Vagina (tissue), 2 donors: ENCODE results near the gene RAB11FIP4. TPM values are rescaled to one million over a fixed set of nuclear protein-coding genes. Genes with fewer than 3 reads are reported as not detected.

ENCODE experiments used
- DNase-seq, 2 donors: peaks; one replicate each; pipeline ENCODE4 v3.0.0-alpha.2; 2017; ENCODE audit errors: extremely low spot score in 2 of 2
- H3K27ac ChIP-seq: fragments of 200-600 bp; sonication (generic); one replicate; pipeline ENCODE4 v1.5.1; 2019
- H3K27me3 ChIP-seq: fragments of 200-600 bp; sonication (generic); one replicate; pipeline ENCODE4 v1.5.1; 2019
- H3K36me3 ChIP-seq, 2 donors: fragments of 200-600 bp; sonication (generic); one replicate each; pipeline ENCODE4 v1.5.1; 2017 to 2019
- H3K4me1 ChIP-seq: fragments of 200-600 bp; sonication (generic); one replicate; pipeline ENCODE4 v1.5.1; 2019
- H3K4me3 ChIP-seq, 2 donors: fragments of 200-600 bp; sonication (generic); 1 replicate in 1 of 2; 2 replicates in 1 of 2; pipeline ENCODE4 v1.5.1; 2016 to 2019
- H3K9me3 ChIP-seq: fragments of 200-600 bp; sonication (generic); one replicate; pipeline ENCODE4 v1.5.1; 2019
- CTCF ChIP-seq, 3 experiments: fragments of 450-650 bp in 2 of 3; fragments of 200-600 bp in 1 of 3; sonication (generic) in 1 of 3; IDR thresholded peaks; one replicate each; pipeline ENCODE4 v1.5.1; 2017 to 2019; ENCODE audit warnings: antibody characterized with exemption in 3 of 3, mild to moderate bottlenecking in 2 of 3, moderate library complexity in 2 of 3
- POLR2A ChIP-seq, 2 donors: fragments of 450-650 bp; IDR thresholded peaks; one replicate each; pipeline ENCODE4 v1.6.1; 2017; ENCODE audit warnings: antibody characterized with exemption in 2 of 2, mild to moderate bottlenecking in 2 of 2, moderate library complexity in 2 of 2
- POLR2AphosphoS5 ChIP-seq, 2 donors: sonication (generic); formaldehyde crosslinking; IDR thresholded peaks; one replicate each; pipeline ENCODE4 v1.9.0; 2017; ENCODE audit warnings: antibody characterized with exemption in 2 of 2, mild to moderate bottlenecking in 2 of 2, low read depth in 1 of 2; ENCODE audit not compliant: insufficient read depth in 1 of 2
- intact Hi-C: fragments of 100-400 bp; cut with DNase I; formaldehyde crosslinking; loops from one replicate; pipeline ENCODE4 v1.15.1; 2023
- total RNA-seq: library from RNA; depleted of rRNA; stranded (reverse); fragments of >200 nt; gene quantifications from one replicate; pipeline ENCODE4 v1.2.3, GENCODE V29; 2016

Gene RAB11FIP4
- total RNA-seq, 1 donor from 2014 or later = 11.0 TPM

GRCh38 chr17:31425282-31426040 is 34.0 kb downstream of the RAB11FIP4 start:
- intact Hi-C loops = no loop called here
- Histone ChIP-seq H3K4me1 (no peaks in the 10 kb centered on the region), H3K4me3 (no peak overlapping the region), H3K36me3 (no peaks in the 10 kb centered on the region), H3K27ac (no peak overlapping the region), H3K9me3 (no peaks in the 10 kb centered on the region), H3K27me3 (no peaks in the 10 kb centered on the region)
- DNase-seq = no peak
- TF ChIP-seq POLR2A (IDR thresholded peaks at IDR 0.05) (no peak), POLR2AphosphoS5 (IDR thresholded peaks at IDR 0.05; ENCODE audit: insufficient read depth in 1 of 2, low read depth in 1 of 2) (no peak), CTCF (IDR thresholded peaks at IDR 0.05) (no peak)

DNA sequence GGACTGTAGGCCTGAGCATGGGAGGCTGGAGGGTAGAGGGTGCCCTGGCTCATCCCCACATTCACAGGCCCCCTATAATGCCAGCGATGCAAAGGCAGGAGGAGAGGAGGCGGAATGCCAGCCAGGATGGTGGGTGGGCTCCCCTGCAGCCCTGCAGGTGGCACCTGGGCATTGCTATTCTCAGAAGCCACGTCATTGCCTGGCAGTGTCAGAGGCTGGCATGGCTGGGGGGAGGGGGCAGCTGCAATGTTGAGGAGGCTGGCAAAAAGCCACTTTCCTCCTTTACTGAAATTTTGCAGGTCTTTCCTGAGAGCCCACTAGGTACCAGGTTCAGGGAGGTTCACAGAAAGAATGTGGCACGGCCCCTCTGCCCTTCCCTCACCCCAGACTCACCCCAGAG is 36.2 kb downstream of the RAB11FIP4 start:
- Histone ChIP-seq H3K4me3 (no peak overlapping the region), H3K27me3 (no peaks in the 10 kb centered on the region), H3K9me3 (no peaks in the 10 kb centered on the region), H3K27ac (no peak overlapping the region), H3K36me3 (no peaks in the 10 kb centered on the region), H3K4me1 (no peaks in the 10 kb centered on the region)
- no peak for DNase-seq
- TF ChIP-seq CTCF (IDR thresholded peaks at IDR 0.05) = no peak
- no peak for TF ChIP-seq POLR2AphosphoS5 (IDR thresholded peaks at IDR 0.05; ENCODE audit: insufficient read depth in 1 of 2, low read depth in 1 of 2)
- TF ChIP-seq POLR2A (IDR thresholded peaks at IDR 0.05) = no peak
- intact Hi-C loops = no loop called here

DNA sequence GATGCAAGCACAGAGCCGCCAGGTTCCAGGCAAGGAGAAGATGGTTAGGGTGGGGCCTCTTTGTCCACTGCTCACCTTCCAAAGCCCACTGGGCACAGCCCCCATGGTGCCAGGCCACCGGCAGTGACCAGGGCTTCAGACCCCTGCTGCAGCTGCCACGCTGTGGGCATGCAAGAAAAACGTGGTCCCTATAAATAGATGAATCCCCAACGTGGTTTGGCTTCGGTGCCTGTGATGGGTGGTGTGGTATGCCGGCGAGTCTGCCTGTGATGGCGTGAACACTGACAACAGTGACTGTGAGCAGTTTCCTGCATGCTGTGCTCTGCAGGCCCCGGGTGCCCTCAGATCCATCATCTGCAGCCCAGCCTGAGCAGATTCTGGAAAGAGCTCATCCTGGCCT is 36.6 kb downstream of the RAB11FIP4 start:
- no peak for TF ChIP-seq POLR2AphosphoS5 (IDR thresholded peaks at IDR 0.05; ENCODE audit: insufficient read depth in 1 of 2, low read depth in 1 of 2)
- no peak for TF ChIP-seq CTCF (IDR thresholded peaks at IDR 0.05)
- no peak for TF ChIP-seq POLR2A (IDR thresholded peaks at IDR 0.05)
- H3K27ac ChIP-seq = no peak overlapping the region
- H3K9me3 ChIP-seq = no peaks in the 10 kb centered on the region
- intact Hi-C loops = no loop called here
- no peak for DNase-seq
- no peaks in the 10 kb centered on the region for H3K4me1 ChIP-seq
- no peak overlapping the region for H3K4me3 ChIP-seq
- H3K27me3 ChIP-seq = no peaks in the 10 kb centered on the region
- H3K36me3 ChIP-seq = no peaks in the 10 kb centered on the region

- no peak for DNase-seq
- TF ChIP-seq POLR2AphosphoS5 (IDR thresholded peaks at IDR 0.05; ENCODE audit: insufficient read depth in 1 of 2, low read depth in 1 of 2) = no peak
- no peak overlapping the region for H3K4me3 ChIP-seq
- no peaks in the 10 kb centered on the region for H3K36me3 ChIP-seq
- no peaks in the 10 kb centered on the region for H3K27me3 ChIP-seq
- H3K4me1 ChIP-seq = no peaks in the 10 kb centered on the region
- H3K27ac ChIP-seq = no peak overlapping the region
- intact Hi-C loops = no loop called here
- H3K9me3 ChIP-seq = no peaks in the 10 kb centered on the region
Observed at GRCh38 chr17:31428512-31428911, 37.0 kb downstream of the RAB11FIP4 start.

DNA sequence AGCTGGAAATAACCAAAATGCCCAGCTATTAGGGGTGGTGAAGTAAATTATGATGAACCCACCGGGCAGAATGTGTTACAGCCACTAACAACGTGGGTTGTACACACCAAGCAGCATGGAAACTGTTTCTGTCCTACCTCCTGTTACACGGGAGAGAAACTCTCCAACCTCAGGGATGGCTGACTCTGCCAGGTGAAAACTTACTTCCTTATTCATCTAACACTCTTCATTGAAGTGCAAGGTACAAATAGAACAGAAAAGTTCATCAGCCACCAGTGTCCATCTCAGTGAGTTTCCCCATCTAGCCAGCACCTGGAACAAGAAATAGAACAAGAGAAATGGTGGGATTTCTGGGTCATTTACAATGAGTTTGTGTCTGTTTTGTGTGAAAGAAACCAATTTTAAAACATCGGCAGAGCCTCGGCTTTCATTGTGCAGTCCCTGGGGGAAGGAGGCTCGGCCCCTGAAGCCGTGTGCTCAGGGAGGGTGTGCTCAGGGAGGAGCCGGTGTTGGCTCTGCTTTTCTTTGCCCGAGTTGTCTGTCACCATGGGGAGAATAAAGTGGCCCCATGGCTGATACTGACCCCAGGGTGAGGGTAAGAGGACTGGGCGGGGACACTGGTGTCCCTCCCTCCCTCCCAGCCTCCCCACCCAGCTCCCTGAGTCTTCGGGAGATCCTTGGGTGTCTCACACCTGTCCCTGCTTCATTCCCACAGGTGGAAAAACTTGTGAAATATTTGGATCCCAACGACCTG is 39.8 kb downstream of the RAB11FIP4 start:
- TF ChIP-seq CTCF (IDR thresholded peaks at IDR 0.05) (no peak), POLR2AphosphoS5 (IDR thresholded peaks at IDR 0.05; ENCODE audit: insufficient read depth in 1 of 2, low read depth in 1 of 2) (no peak), POLR2A (IDR thresholded peaks at IDR 0.05) (no peak)
- no peaks in the 10 kb centered on the region for H3K4me1 ChIP-seq
- no peaks in the 10 kb centered on the region for H3K27me3 ChIP-seq
- no peak overlapping the region for H3K27ac ChIP-seq
- no peaks in the 10 kb centered on the region for H3K9me3 ChIP-seq
- DNase-seq = no peak
- H3K36me3 ChIP-seq = no peaks in the 10 kb centered on the region
- intact Hi-C loops = loop anchor here (10.0 kb wide), 1 partner anchor 474 kb away; the partner anchor contains the start of gene UTP6
- no peak overlapping the region for H3K4me3 ChIP-seq
